K562 (cell line): ENCODE data around the gene SFI1. TPM values are rescaled to one million over a fixed set of nuclear protein-coding genes. Genes with fewer than 3 reads are reported as not detected.
"Not testable (repeated sequence)": the region's sequence is repeated elsewhere in the genome, so short reads cannot be mapped to it uniquely, and the experiment has no call there.

Experiments
- ATAC-seq: fragments of 200-7000 bp; cut with Tn5 transposase; 3 replicates; pipeline ENCODE4 v1.9.1; 2020; ENCODE audit warnings: moderate library complexity
- BruUV-seq: library from RNA; stranded (reverse); fragments of 400-500 nt; replicated peaks from 2 replicates; lab custom pipeline; 2021; lab: Mats Ljungman, UMichigan
- CTCF ChIA-PET: fragments of 300-600 bp; formaldehyde crosslinking; extraction: SDS; loops from one replicate; lab custom pipeline; 2021; ENCODE audit warnings: low intra/inter-chr PET ratio; lab: Yijun Ruan, JAX
- POLR2A ChIA-PET: fragments of 300-600, 350-650 bp; sonication (Branson Sonifier 250); formaldehyde crosslinking; extraction: SDS; loops from one replicate; lab custom pipeline; 2021; ENCODE audit warnings: antibody characterized with exemption, inconsistent platforms; lab: Yijun Ruan, JAX
- DNase-seq, 4 experiments: peaks; one replicate each; pipeline versions ENCODE4 v3.0.0 to v3.0.0-alpha.2; 2011 to 2018; ENCODE audit warnings: low spot score in 3 of 4, mixed read lengths in 3 of 4; ENCODE audit errors: extremely low read depth in 1 of 4
- FAIRE-seq: peaks from 2 replicates; lab custom pipeline; 2011; peaks lifted over from hg19 to GRCh38; lab: Jason Lieb, UNC
- H2AFZ ChIP-seq: 2 replicates; pipeline ENCODE4 v1.6.0; 2011; ENCODE audit warnings: low read depth, low read length, control low read depth, inconsistent platforms
- H3K27ac ChIP-seq: fragments of 200-600 bp; 3 replicates; pipeline ENCODE4 v1.8.0; 2011; ENCODE audit warnings: low read depth, mild to moderate bottlenecking, control low read depth, inconsistent platforms, low read length, moderate library complexity, mixed read lengths; ENCODE audit errors: extremely low read depth
- H3K27me3 ChIP-seq, 2 experiments: fragments of 300-600 bp in 1 of 2; 2 replicates in 1 of 2; 3 replicates in 1 of 2; pipeline versions ENCODE4 v1.6.0 to v1.8.0; 2011; ENCODE audit warnings: inconsistent platforms in 2 of 2, low read length in 2 of 2, mild to moderate bottlenecking in 1 of 2, mixed read lengths in 1 of 2, moderate library complexity in 1 of 2; ENCODE audit not compliant: control insufficient read depth in 2 of 2, insufficient read depth in 2 of 2
- H3K36me3 ChIP-seq: fragments of 300-600 bp; 3 replicates; pipeline ENCODE4 v1.8.0; 2011; ENCODE audit warnings: mild to moderate bottlenecking, low read length, inconsistent platforms; ENCODE audit not compliant: control insufficient read depth, insufficient read depth
- H3K4me1 ChIP-seq, 2 experiments: fragments of 200-600 bp in 1 of 2; replicated peaks in 1 of 2; 2 replicates in 1 of 2; 3 replicates in 1 of 2; pipeline versions ENCODE4 v1.5.1 to v1.8.0; 2011; ENCODE audit warnings: inconsistent platforms in 2 of 2, low read length in 2 of 2, mild to moderate bottlenecking in 1 of 2, mixed read lengths in 1 of 2, moderate library complexity in 1 of 2; ENCODE audit not compliant: control insufficient read depth in 2 of 2, insufficient read depth in 2 of 2
- H3K4me2 ChIP-seq: 2 replicates; pipeline ENCODE4 v1.6.1; 2011; ENCODE audit warnings: low read length, control low read depth, inconsistent platforms, mixed read lengths; ENCODE audit not compliant: insufficient read depth
- H3K4me3 ChIP-seq: fragments of 200-600 bp; sonication (generic), shearing (Covaris generic); 2 replicates; pipeline ENCODE4 v1.5.1; 2016; ENCODE audit warnings: control low read depth, inconsistent platforms
- H3K79me2 ChIP-seq: fragments of 200-600 bp; 3 replicates; pipeline ENCODE4 v1.8.0; 2011; ENCODE audit warnings: low read length, inconsistent platforms; ENCODE audit not compliant: control insufficient read depth, insufficient read depth
- H3K9ac ChIP-seq, 2 experiments: 2 replicates each; pipeline versions ENCODE4 v1.6.0 to v1.6.1; 2011; ENCODE audit warnings: low read depth in 2 of 2, low read length in 2 of 2, control low read depth in 1 of 2, inconsistent platforms in 1 of 2, mild to moderate bottlenecking in 1 of 2, mixed read lengths in 1 of 2; ENCODE audit not compliant: insufficient read depth in 1 of 2
- H3K9me1 ChIP-seq: one replicate; pipeline ENCODE4 v1.6.0; 2011; ENCODE audit warnings: inconsistent platforms, mild to moderate bottlenecking, low read length, moderate library complexity; ENCODE audit not compliant: control insufficient read depth, insufficient read depth
- H3K9me3 ChIP-seq: replicated peaks from 2 replicates; pipeline ENCODE4 v1.5.1; 2011; ENCODE audit warnings: low read depth, low read length, inconsistent platforms; ENCODE audit not compliant: control insufficient read depth, insufficient read depth
- H4K20me1 ChIP-seq: replicated peaks from 2 replicates; pipeline ENCODE4 v1.6.1; 2011; ENCODE audit warnings: low read length, inconsistent platforms, mixed read lengths; ENCODE audit not compliant: control insufficient read depth, insufficient read depth
- CEBPG ChIP-seq, 3 experiments: fragments of 200-800 bp in 1 of 3; sonication (Bioruptor generic) in 1 of 3; sonication (generic) in 1 of 3; formaldehyde crosslinking in 1 of 3; IDR thresholded peaks in 2 of 3; conservative IDR thresholded peaks in 1 of 3; 2 replicates each; pipeline versions ENCODE4 v1.6.1 to v1.8.0; 2016 to 2022; ENCODE audit warnings: missing compliant biosample characterization in 2 of 3, missing genetic modification characterization in 2 of 3, mild to moderate bottlenecking in 1 of 3, missing genetic modification reagents in 1 of 3
- E2F6 ChIP-seq, 2 experiments: IDR thresholded peaks; 2 replicates each; pipeline ENCODE4 v1.6.1; 2011; ENCODE audit warnings: borderline replicate concordance in 1 of 2, control low read depth in 1 of 2, low read depth in 1 of 2, low read length in 1 of 2, mild to moderate bottlenecking in 1 of 2, mixed read lengths in 1 of 2, moderate library complexity in 1 of 2; ENCODE audit not compliant: insufficient read depth in 1 of 2, insufficient read length in 1 of 2, poor library complexity in 1 of 2, severe bottlenecking in 1 of 2; ENCODE audit errors: extremely low read depth in 1 of 2
- ELF4 ChIP-seq: fragments of 450-650 bp; formaldehyde crosslinking; IDR thresholded peaks from 2 replicates; pipeline ENCODE4 v1.4.0; 2022; ENCODE audit warnings: missing genetic modification characterization
- EWSR1 ChIP-seq: fragments of 450-650 bp; IDR thresholded peaks from 2 replicates; pipeline ENCODE4 v1.6.1; 2018; ENCODE audit warnings: borderline replicate concordance, mild to moderate bottlenecking, low read depth, moderate library complexity; ENCODE audit not compliant: partially characterized antibody
- FOXJ3 ChIP-seq: sonication (generic); formaldehyde crosslinking; IDR thresholded peaks from 2 replicates; pipeline ENCODE4 v1.4.0; 2020; ENCODE audit warnings: mild to moderate bottlenecking, missing genetic modification reagents
- GTF2F1 ChIP-seq: IDR thresholded peaks from 2 replicates; pipeline ENCODE4 v1.6.1; 2011; ENCODE audit warnings: low read depth, low read length, improper control_type of control experiment
- HMGN3 ChIP-seq: IDR thresholded peaks from 2 replicates; pipeline ENCODE4 v1.6.1; 2011; ENCODE audit warnings: borderline replicate concordance, low read depth, mild to moderate bottlenecking, mixed read lengths, low read length; ENCODE audit not compliant: insufficient read length; ENCODE audit errors: extremely low read depth
- HOMEZ ChIP-seq: fragments of 250-450 bp; sonication (Bioruptor Pico); IDR thresholded peaks from 2 replicates; pipeline ENCODE4 v1.4.0; 2020; ENCODE audit warnings: mild to moderate bottlenecking, moderate library complexity
- KLF10 ChIP-seq: fragments of 250-450 bp; sonication (Bioruptor Pico); IDR thresholded peaks from 2 replicates; pipeline ENCODE4 v1.6.1; 2021; ENCODE audit warnings: matching md5 sums
- MEF2D ChIP-seq: conservative IDR thresholded peaks from 2 replicates; pipeline ENCODE4 v1.6.1; 2016; ENCODE audit warnings: low read depth, missing genetic modification characterization, missing compliant biosample characterization
- PHF21A ChIP-seq: fragments of 450-650 bp; IDR thresholded peaks from 2 replicates; pipeline ENCODE4 v1.6.1; 2017; ENCODE audit warnings: low read depth, borderline replicate concordance
- TEAD2 ChIP-seq: fragments of 450-650 bp; IDR thresholded peaks from 2 replicates; pipeline ENCODE4 v1.6.1; 2016; ENCODE audit warnings: missing genetic modification characterization, control low read depth, missing compliant biosample characterization
- ZNF764 ChIP-seq: fragments of 250-450 bp; sonication (Bioruptor Pico); IDR thresholded peaks from 2 replicates; pipeline ENCODE4 v1.4.0; 2020; ENCODE audit warnings: low read depth, mild to moderate bottlenecking, moderate library complexity
- WGBS: fragments of 100-300 bp; shearing (Covaris generic); methylation state at CpG from one replicate; pipeline ENCODE4 v1.1.6; 2016; ENCODE audit warnings: low coverage, mixed read lengths; ENCODE audit not compliant: insufficient coverage; ENCODE audit errors: missing lambda C conversion rate; 5-methylcytosine and 5-hydroxymethylcytosine counted together
- in situ Hi-C: fragments of 300-500 bp; cut with MboI; formaldehyde crosslinking; loops from 4 replicates; pipeline ENCODE4 v1.15.0; 2018; ENCODE audit warnings: inconsistent platforms, mixed read lengths
- intact Hi-C: fragments of 100-400 bp; cut with micrococcal nuclease; formaldehyde crosslinking; loops from 2 replicates; pipeline ENCODE4 v1.14.2; 2022
- polyA plus RNA-seq, 8 experiments: library from polyadenylated mRNA; depleted of rRNA in 4 of 8; stranded (reverse) in 5 of 8; unstranded in 3 of 8; fragments of >200 nt; fragmentation: Nextera tagmentation in 2 of 8; fragmentation: Illumina TruSeq in 1 of 8; extraction: Ambion mirVana in 2 of 8; extraction: Trizol in 1 of 8; gene quantifications; 2 replicates each; pipeline versions ENCODE4 v1.2.1 to v1.2.3, GENCODE V29; 2011 to 2014; ENCODE audit warnings: inconsistent platforms in 1 of 8, missing spikeins in 1 of 8
- total RNA-seq, 7 experiments: library from RNA; depleted of rRNA in 6 of 7; stranded (reverse); fragments of >200 nt in 6 of 7; fragmentation: Illumina TruSeq in 2 of 7; extraction: Trizol in 2 of 7; gene quantifications; 2 replicates each; pipeline versions ENCODE4 v1.2.1 to v1.2.3, GENCODE V29; 2011 to 2021; ENCODE audit warnings: low replicate concordance in 1 of 7

Gene SFI1
- total and polyA plus RNA-seq, 9 of the 15 experiments (the other 6 are each of a cell fraction or from before 2014, with no cell fraction given) = 3.0 to 25.6 (median 14.1) TPM

GRCh38 chr22:31538815-31539214 is 42.5 kb downstream of the SFI1 start:
- no peaks in the 10 kb centered on the region for H3K79me2 ChIP-seq
- H3K9me3 ChIP-seq = no peaks in the 10 kb centered on the region
- no peaks in the 10 kb centered on the region for H3K27me3 ChIP-seq
- in situ Hi-C loops (no loop called here), intact Hi-C loops (no loop called here)
- ATAC-seq (no peak), FAIRE-seq (no peak), DNase-seq (no peak)
- H3K4me2 ChIP-seq = no peak overlapping the region
- TF ChIP-seq E2F6 (IDR thresholded peaks at IDR 0.05; ENCODE audit: borderline replicate concordance in 1 of 2, extremely low read depth in 1 of 2, insufficient read depth in 1 of 2, insufficient read length in 1 of 2, low read depth in 1 of 2, low read length in 1 of 2, poor library complexity in 1 of 2, severe bottlenecking in 1 of 2) = no peak
- no peak for TF ChIP-seq CEBPG (CRISPR knock-in tag; IDR thresholded peaks at IDR 0.05)
- no peak for TF ChIP-seq CEBPG (tag; conservative IDR thresholded peaks at IDR 0.05 in 1 of 2, IDR thresholded peaks at IDR 0.05 in 1 of 2)
- TF ChIP-seq MEF2D (tag) = no peak
- no peak for TF ChIP-seq FOXJ3 (CRISPR knock-in tag)
- TF ChIP-seq HOMEZ = no peak
- no peak for TF ChIP-seq HMGN3
- TF ChIP-seq PHF21A = no peak
- TF ChIP-seq GTF2F1 = no peak
- TF ChIP-seq ZNF764 (CRISPR knock-in tag) = no peak
- TF ChIP-seq KLF10 = no peak
- TF ChIP-seq TEAD2 (tag) = no peak
- no peak for TF ChIP-seq ELF4 (CRISPR knock-in tag)
- TF ChIP-seq EWSR1 = no peak
- no peak overlapping the region for H3K4me3 ChIP-seq
- H4K20me1 ChIP-seq = no peaks in the 10 kb centered on the region
- H3K27ac ChIP-seq = no peak overlapping the region
- H2AFZ ChIP-seq = no peak overlapping the region
- WGBS = 72% methylated on average over 5 of the region's 5 CpGs
- H3K4me1 ChIP-seq = peaks cover 0 to 7% of the 10 kb centered on the region in 2 experiments; a peak in 3 of 5 replicates
- CTCF ChIA-PET = no interaction called here
- peaks cover 8% of the 10 kb centered on the region; the same call in 1 of the 3 replicates for H3K36me3 ChIP-seq
- POLR2A ChIA-PET = interaction anchor here (0.7 to 1.4 kb wide), 2 partner anchors 9 to 125 kb away, joined by 3 read pairs; no protein-coding TSS in a partner anchor
- no peaks in the 10 kb centered on the region for H3K9me1 ChIP-seq
- BruUV-seq = no TSS peak
- H3K9ac ChIP-seq = no peak overlapping the region

DNA sequence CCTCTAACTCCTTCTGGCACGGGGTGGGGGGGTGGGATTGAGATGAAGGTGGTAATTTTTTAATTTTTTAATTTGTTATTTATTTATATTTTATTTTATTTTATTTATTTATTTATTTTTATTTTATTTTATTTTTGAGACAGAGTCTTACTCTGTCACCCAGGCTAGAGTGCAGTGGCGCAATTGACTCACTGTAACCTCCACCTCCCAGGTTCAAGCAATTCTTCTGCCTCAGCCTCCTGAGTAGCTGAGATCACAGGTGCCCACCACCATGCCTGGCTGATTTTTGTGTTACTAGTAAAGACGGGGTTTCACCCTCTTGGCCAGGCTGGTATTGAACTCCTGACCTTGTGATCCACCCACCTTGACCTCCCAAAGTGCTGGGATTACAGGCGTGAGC is 43.8 kb downstream of the SFI1 start:
- H3K27me3 ChIP-seq, H3K4me3 ChIP-seq, H3K4me1 ChIP-seq, FAIRE-seq, in situ Hi-C loops, H3K9me1 ChIP-seq, H3K27ac ChIP-seq, H3K9me3 ChIP-seq, H3K79me2 ChIP-seq, H4K20me1 ChIP-seq, H3K4me2 ChIP-seq, H3K9ac ChIP-seq, H2AFZ ChIP-seq, DNase-seq, intact Hi-C loops, ATAC-seq, BruUV-seq, CTCF ChIA-PET, H3K36me3 ChIP-seq: not testable (repeated sequence)
- POLR2A ChIA-PET = interaction anchor here (0.6 kb wide), 1 partner anchor 107 kb away, joined by 3 read pairs; no protein-coding TSS in a partner anchor
- 83% methylated on average over 3 of the region's 4 CpGs for WGBS
